Daoy (cell line): ENCODE measurements around the gene MCCC2. TPM values are rescaled to one million over a fixed set of nuclear protein-coding genes. Genes with fewer than 3 reads are reported as not detected.

Experiments
- total RNA-seq: library from RNA; depleted of rRNA; stranded (reverse); fragments of >200 nt; shearing (Covaris generic); gene quantifications from 2 replicates; pipeline ENCODE4 v1.2.3, GENCODE V29; 2014; rRNA removed

The MCCC2 gene
- total RNA-seq, 1 experiment from 2014 or later: 41.6 TPM

Other genes with a start within 250 kb of the MCCC2 start
- 20.5 and 21.3 TPM in 2 replicates for gene BDP1, start 131.7 kb upstream of the MCCC2 start, total RNA-seq
- not detected in 2 replicates for gene CARTPT, start 131.9 kb downstream of the MCCC2 start, total RNA-seq